GM12864 (cell line): ENCODE results near the gene TGIF2.
"Not testable (repeated sequence)": the region's sequence is repeated elsewhere in the genome, so short reads cannot be mapped to it uniquely, and the experiment has no call there.

Experiments used
- DNase-seq: peaks from one replicate; pipeline ENCODE4 v3.0.0-alpha.2; 2011; ENCODE audit warnings: low read depth
- H3K4me3 ChIP-seq: 2 replicates; pipeline ENCODE4 v1.5.1; 2011; ENCODE audit warnings: mild to moderate bottlenecking, low read depth, low read length, control low read depth
- CTCF ChIP-seq: IDR thresholded peaks from 2 replicates; pipeline ENCODE4 v1.5.1; 2011; ENCODE audit warnings: low read depth, mild to moderate bottlenecking, moderate library complexity, low read length, control low read depth, inconsistent platforms; ENCODE audit errors: missing control alignments

TGIF2 gene

GRCh38 chr20:36632487-36633284 is 59.3 kb downstream of the TGIF2 start:
- no peak for DNase-seq
- TF ChIP-seq CTCF, result no peak
- no peak overlapping the region for H3K4me3 ChIP-seq

GRCh38 chr20:36633285-36633772 is 59.9 kb downstream of the TGIF2 start:
- DNase-seq, result no peak
- TF ChIP-seq CTCF, result no peak
- H3K4me3 ChIP-seq, result no peak overlapping the region

- TF ChIP-seq CTCF, result no peak
- DNase-seq, result no peak
- no peak overlapping the region for H3K4me3 ChIP-seq
Measured at GRCh38 chr20:36634342-36634741, 60.9 kb downstream of the TGIF2 start.

- not testable (repeated sequence) for DNase-seq, H3K4me3 ChIP-seq
Measured at GRCh38 chr20:36638876-36639400, 65.5 kb downstream of the TGIF2 start.

GRCh38 chr20:36641506-36641843 is 68.1 kb downstream of the TGIF2 start:
- no peak for TF ChIP-seq CTCF
- H3K4me3 ChIP-seq, result no peak overlapping the region
- no peak for DNase-seq

- no peak for TF ChIP-seq CTCF
- DNase-seq, result no peak
- H3K4me3 ChIP-seq, result no peak overlapping the region
Measured at GRCh38 chr20:36642136-36642535, 68.7 kb downstream of the TGIF2 start.
